H1 (cell line): ENCODE results near the gene WWC2. TPM values are rescaled to one million over a fixed set of nuclear protein-coding genes. Genes with fewer than 3 reads are reported as not detected.
A peak's percentile ranks its signal among the peaks of the same experiment; 100 is the strongest.

ENCODE experiments used
- CTCF ChIA-PET: fragments of 300-600 bp; sonication (Branson Sonifier 250); formaldehyde crosslinking; loops from one replicate; lab custom pipeline; 2021; ENCODE audit not compliant: partially characterized antibody; lab: Charles Lee
- POLR2A ChIA-PET: fragments of 300-600 bp; sonication (Branson Sonifier 250); formaldehyde crosslinking; loops from one replicate; lab custom pipeline; 2021; ENCODE audit warnings: inconsistent platforms; ENCODE audit not compliant: partially characterized antibody; lab: Charles Lee
- DNase-seq, 2 experiments: peaks; one replicate each; pipeline versions ENCODE4 v3.0.0 to v3.0.0-alpha.2; 2010 to 2022; ENCODE audit warnings: low spot score in 2 of 2, low read depth in 1 of 2, mixed read lengths in 1 of 2
- FAIRE-seq: peaks from 2 replicates; lab custom pipeline; 2011; peaks lifted over from hg19 to GRCh38; lab: Jason Lieb, UNC
- H2AFZ ChIP-seq: 2 replicates; pipeline ENCODE4 v1.8.1; 2012; ENCODE audit warnings: low read length, inconsistent platforms
- H2AK5ac ChIP-seq: 2 replicates; pipeline ENCODE4 v1.6.1; 2013; ENCODE audit warnings: low read depth, low read length
- H2BK120ac ChIP-seq: replicated peaks from 2 replicates; pipeline ENCODE3; 2013; ENCODE audit warnings: low read depth, low read length, inconsistent platforms
- H2BK12ac ChIP-seq: 2 replicates; pipeline ENCODE4 v1.6.1; 2013; ENCODE audit warnings: low read depth, low read length
- H2BK15ac ChIP-seq: 2 replicates; pipeline ENCODE4 v1.6.1; 2013; ENCODE audit warnings: low read length
- H2BK20ac ChIP-seq: 2 replicates; pipeline ENCODE4 v1.6.1; 2013; ENCODE audit warnings: low read length
- H2BK5ac ChIP-seq: 2 replicates; pipeline ENCODE4 v1.6.1; 2013; ENCODE audit warnings: low read depth, low read length
- H3K14ac ChIP-seq: 2 replicates; pipeline ENCODE4 v1.6.1; 2013; ENCODE audit warnings: inconsistent platforms; ENCODE audit not compliant: insufficient read length
- H3K18ac ChIP-seq: 2 replicates; pipeline ENCODE4 v1.6.1; 2013; ENCODE audit warnings: low read length; ENCODE audit errors: extremely low read depth
- H3K23ac ChIP-seq: 2 replicates; pipeline ENCODE4 v1.6.1; 2013; ENCODE audit warnings: inconsistent platforms; ENCODE audit not compliant: insufficient read length
- H3K23me2 ChIP-seq: 2 replicates; pipeline ENCODE4 v1.6.1; 2013; ENCODE audit warnings: low read depth, low read length
- H3K27ac ChIP-seq: 2 replicates; pipeline ENCODE4 v1.6.1; 2011; ENCODE audit warnings: low read depth, low read length, inconsistent platforms
- H3K27me3 ChIP-seq, 4 experiments: replicated peaks in 1 of 4; 1 replicate in 1 of 4; 2 replicates in 3 of 4; pipeline versions ENCODE4 v1.6.1 to v1.8.1; 2011 to 2013; ENCODE audit warnings: low read length in 3 of 4, mild to moderate bottlenecking in 3 of 4, inconsistent platforms in 2 of 4, mixed read lengths in 2 of 4, moderate library complexity in 1 of 4; ENCODE audit not compliant: control insufficient read depth in 3 of 4, insufficient read depth in 3 of 4; ENCODE audit errors: extremely low read depth in 1 of 4
- H3K36me3 ChIP-seq, 4 experiments: 2 replicates each; pipeline versions ENCODE4 v1.6.1 to v1.8.1; 2011 to 2013; ENCODE audit warnings: mild to moderate bottlenecking in 4 of 4, low read length in 3 of 4, moderate library complexity in 2 of 4, control low read depth in 1 of 4, inconsistent platforms in 1 of 4; ENCODE audit not compliant: insufficient read depth in 4 of 4, control insufficient read depth in 2 of 4
- H3K4ac ChIP-seq: replicated peaks from 2 replicates; pipeline ENCODE3; 2013; ENCODE audit warnings: low read length, low read depth, mixed read lengths, inconsistent platforms; ENCODE audit not compliant: insufficient read length
- H3K4me1 ChIP-seq, 4 experiments: replicated peaks in 1 of 4; 1 replicate in 1 of 4; 2 replicates in 3 of 4; pipeline versions ENCODE4 v1.6.1 to v1.8.1; 2011 to 2013; ENCODE audit warnings: low read length in 3 of 4, inconsistent platforms in 2 of 4, mixed read lengths in 1 of 4; ENCODE audit not compliant: insufficient read depth in 4 of 4, control insufficient read depth in 3 of 4
- H3K4me2 ChIP-seq, 2 experiments: 2 replicates each; pipeline versions ENCODE4 v1.6.1 to v1.8.1; 2011 to 2013; ENCODE audit warnings: low read depth in 2 of 2, low read length in 2 of 2, control low read depth in 1 of 2, inconsistent platforms in 1 of 2, mild to moderate bottlenecking in 1 of 2; ENCODE audit not compliant: insufficient read depth in 1 of 2
- H3K4me3 ChIP-seq, 4 experiments: fragments of 200-600, 300-600 bp in 1 of 4; sonication (generic), shearing (Covaris generic), sonication (Bioruptor Twin) in 1 of 4; 2 replicates each; pipeline versions ENCODE4 v1.5.1 to v1.8.1; 2011 to 2016; ENCODE audit warnings: low read length in 4 of 4, low read depth in 3 of 4, control low read depth in 2 of 4, inconsistent platforms in 2 of 4, mild to moderate bottlenecking in 2 of 4, mixed read lengths in 1 of 4, moderate library complexity in 1 of 4; ENCODE audit not compliant: insufficient read depth in 2 of 4; ENCODE audit errors: extremely low read depth in 1 of 4
- H3K56ac ChIP-seq: replicated peaks from 2 replicates; pipeline ENCODE3; 2013; ENCODE audit warnings: low read depth, mild to moderate bottlenecking, mixed read lengths, low read length, inconsistent platforms; ENCODE audit not compliant: insufficient read length
- H3K79me1 ChIP-seq: 2 replicates; pipeline ENCODE4 v1.6.1; 2013; ENCODE audit warnings: low read depth, low read length, control low read depth
- H3K79me2 ChIP-seq, 2 experiments: 2 replicates each; pipeline versions ENCODE4 v1.6.1 to v1.8.1; 2012 to 2013; ENCODE audit warnings: low read length in 2 of 2, mild to moderate bottlenecking in 2 of 2, inconsistent platforms in 1 of 2; ENCODE audit not compliant: insufficient read depth in 2 of 2, control insufficient read depth in 1 of 2
- H3K9ac ChIP-seq, 4 experiments: replicated peaks in 1 of 4; 1 replicate in 1 of 4; 2 replicates in 3 of 4; pipeline versions ENCODE4 v1.6.1 to v1.8.1; 2011 to 2013; ENCODE audit warnings: low read depth in 3 of 4, low read length in 3 of 4, control low read depth in 2 of 4, mild to moderate bottlenecking in 2 of 4, moderate library complexity in 2 of 4, inconsistent platforms in 1 of 4; ENCODE audit errors: extremely low read depth in 1 of 4
- H3K9me3 ChIP-seq, 2 experiments: 2 replicates each; pipeline versions ENCODE4 v1.6.1 to v1.8.1; 2012 to 2013; ENCODE audit warnings: mild to moderate bottlenecking in 2 of 2, moderate library complexity in 2 of 2, control low read depth in 1 of 2, inconsistent platforms in 1 of 2, low read depth in 1 of 2, low read length in 1 of 2, mixed read lengths in 1 of 2; ENCODE audit not compliant: insufficient read depth in 2 of 2
- H4K20me1 ChIP-seq, 2 experiments: replicated peaks in 1 of 2; 2 replicates each; pipeline versions ENCODE3 to v1.8.1; 2011 to 2013; ENCODE audit warnings: inconsistent platforms in 2 of 2, low read length in 2 of 2, mild to moderate bottlenecking in 1 of 2; ENCODE audit not compliant: insufficient read depth in 2 of 2, control insufficient read depth in 1 of 2
- H4K5ac ChIP-seq: 2 replicates; pipeline ENCODE4 v1.6.1; 2013; ENCODE audit warnings: low read length, low read depth, mixed read lengths, inconsistent platforms; ENCODE audit not compliant: insufficient read length
- H4K8ac ChIP-seq: 2 replicates; pipeline ENCODE4 v1.8.0; 2013; ENCODE audit warnings: mild to moderate bottlenecking, moderate library complexity, low read length, inconsistent platforms; ENCODE audit not compliant: insufficient read depth; ENCODE audit errors: extremely low read depth
- H4K91ac ChIP-seq: replicated peaks from 2 replicates; pipeline ENCODE3; 2013; ENCODE audit warnings: low read length, mixed read lengths, inconsistent platforms; ENCODE audit not compliant: insufficient read length
- SIX5 ChIP-seq: IDR thresholded peaks from 2 replicates; pipeline ENCODE4 v1.6.1; 2011; ENCODE audit warnings: mild to moderate bottlenecking, low read depth, low read length
- TBP ChIP-seq: IDR thresholded peaks from 2 replicates; pipeline ENCODE4 v1.6.1; 2011; ENCODE audit warnings: low read depth, low read length, improper control_type of control experiment
- USF2 ChIP-seq: IDR thresholded peaks from 2 replicates; pipeline ENCODE4 v1.6.1; 2011; ENCODE audit warnings: low read length, improper control_type of control experiment
- WGBS, 2 experiments: shearing (Covaris generic) in 1 of 2; methylation state at CpG; one replicate each; pipeline versions ENCODE4 v1.1.6 to v1.1.7; 2013 to 2015; ENCODE audit warnings: low lambda C conversion rate in 2 of 2, mixed read lengths in 2 of 2, inconsistent platforms in 1 of 2, low coverage in 1 of 2, missing lambda C conversion rate in 1 of 2; ENCODE audit not compliant: insufficient replicate concordance in 2 of 2, insufficient coverage in 1 of 2, insufficient read length in 1 of 2; ENCODE audit errors: extremely low coverage in 1 of 2, missing lambda C conversion rate in 1 of 2; 5-methylcytosine and 5-hydroxymethylcytosine counted together
- polyA plus RNA-seq, 7 experiments: library from polyadenylated mRNA; depleted of rRNA in 3 of 7; stranded (reverse) in 5 of 7; unstranded in 2 of 7; fragments of >200 nt in 5 of 7; fragments of 200-250 nt in 2 of 7; gene quantifications; 1 replicate in 5 of 7; 2 replicates in 1 of 7; 4 replicates in 1 of 7; pipeline versions ENCODE4 v1.2.1 to v1.2.3, GENCODE V29; 2011 to 2013; ENCODE audit warnings: missing spikeins in 2 of 7, mixed read lengths in 2 of 7
- total RNA-seq: library from RNA; stranded (reverse); fragmentation: NEBNext Ultra II Directional; extraction: Animal tissue kit (Norgen Biotek cat#: 25700); gene quantifications from 2 replicates; pipeline ENCODE4 v1.2.1, GENCODE V29; 2021

WWC2 gene
- total and polyA plus RNA-seq, 2 of the 8 experiments (the other 6 are each of a cell fraction or from before 2014, with no cell fraction given), result 17.6 to 135 TPM

- DNase-seq (no peak), FAIRE-seq (no peak)
- Histone ChIP-seq H2BK20ac (no peak overlapping the region), H2AFZ (no peak overlapping the region), H3K14ac (no peak overlapping the region), H3K56ac (no peak overlapping the region), H3K4me3 (no peak overlapping the region), H4K20me1 (peaks cover 0 to 2% of the 10 kb centered on the region in 2 experiments), H2BK15ac (peak overlapping the region; percentile 41), H3K9me3 (peaks cover 0 to 5% of the 10 kb centered on the region in 2 experiments; a peak in 1 of 4 replicates), H3K23ac (no peak overlapping the region), H4K91ac (peak overlapping the region; percentile 7), H3K4me1 (peaks cover 5 to 37% (median 16%) of the 10 kb centered on the region in 4 experiments; a peak in 6 of 7 replicates), H3K36me3 (no peaks in the 10 kb centered on the region), H3K4me2 (no peak overlapping the region), H3K23me2 (no peaks in the 10 kb centered on the region; the same call in 1 of the 2 replicates), H4K8ac (no peak overlapping the region), H2BK120ac (no peak overlapping the region), H2AK5ac (peak overlapping the region; percentile 94), H3K18ac (peak overlapping the region; percentile 11; the same call in 1 of the 2 replicates), H3K79me1 (no peaks in the 10 kb centered on the region), H3K27ac (no peak overlapping the region), H3K9ac (no peak overlapping the region), H3K4ac (no peak overlapping the region), H2BK5ac (peak overlapping the region; percentile 62; the same call in 1 of the 2 replicates), H3K79me2 (peaks cover 0 to 75% of the 10 kb centered on the region in 2 experiments; a peak in 3 of 4 replicates), H2BK12ac (peak overlapping the region; percentile 62; the same call in 1 of the 2 replicates), H4K5ac (no peak overlapping the region), H3K27me3 (no peaks in the 10 kb centered on the region)
- 95% methylated on average over 4 of the region's 4 CpGs; no CpG with 5 or more reads in 1 of the 2 experiments for whole genome bisulfite sequencing, 2 experiments
- no peak for TF ChIP-seq SIX5
- no peak for TF ChIP-seq USF2
- TF ChIP-seq TBP, result no peak
- ChIA-PET CTCF (no interaction called here), POLR2A (interaction anchor here (0.6 to 2.2 kb wide), 2 partner anchors 9 to 89 kb away, joined by 3 to 11 read pairs; partner anchors contain the start of gene WWC2)
These were observed 87.8 kb downstream of the WWC2 start for GRCh38 chr4:183186813-183187212.
